ENCODE results near the gene SPATA21.

DNA sequence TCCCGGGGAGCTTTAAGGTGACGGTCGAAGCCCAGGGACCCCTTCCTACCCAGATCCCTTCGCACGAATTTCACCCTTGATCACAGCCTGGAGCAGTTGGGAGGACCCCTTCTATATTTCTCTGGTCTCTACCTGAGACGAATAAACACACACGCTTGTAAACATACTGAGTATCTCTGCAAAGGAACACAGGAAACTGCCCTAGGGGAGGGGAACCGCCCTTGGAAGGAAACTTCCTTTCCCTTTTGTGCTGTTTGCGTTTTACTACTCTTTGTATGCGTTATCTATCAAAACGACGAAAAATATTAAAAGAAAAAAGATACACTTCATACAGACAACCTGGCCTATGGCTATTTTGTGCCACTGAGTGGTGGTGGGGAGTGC is 4.0 kb upstream of the SPATA21 start:
- TF ChIP-seq EZH2 (IDR thresholded peaks at IDR 0.05), result no peak
- TF ChIP-seq POLR2AphosphoS5 (IDR thresholded peaks at IDR 0.05; ENCODE audit: borderline replicate concordance, low read depth, low read length), result no peak
- TF ChIP-seq FOXP2 (optimal IDR thresholded peaks at IDR 0.05; ENCODE audit: control extremely low read depth, extremely low read length, insufficient read depth), result no peak
